HUES6 (cell line): Measurements from ENCODE around the gene PCDHGB5.
A peak's percentile ranks its signal among the peaks of the same experiment; 100 is the strongest.
"Not testable (repeated sequence)": the region's sequence is repeated elsewhere in the genome, so short reads cannot be mapped to it uniquely, and the experiment has no call there.

Source experiments
- H3K27ac ChIP-seq: 2 replicates; pipeline ENCODE4 v1.7.0; 2013; ENCODE audit warnings: low read depth, mild to moderate bottlenecking, low read length, inconsistent platforms
- H3K27me3 ChIP-seq: 2 replicates; pipeline ENCODE4 v1.6.1; 2013; ENCODE audit warnings: low read length; ENCODE audit not compliant: control insufficient read depth, insufficient read depth
- H3K36me3 ChIP-seq: 2 replicates; pipeline ENCODE4 v1.6.1; 2013; ENCODE audit warnings: low read length; ENCODE audit not compliant: control insufficient read depth, insufficient read depth
- H3K4me1 ChIP-seq: 2 replicates; pipeline ENCODE4 v1.6.1; 2013; ENCODE audit warnings: low read length; ENCODE audit not compliant: control insufficient read depth, insufficient read depth
- H3K4me3 ChIP-seq: 2 replicates; pipeline ENCODE4 v1.5.1; 2013; ENCODE audit warnings: low read depth, low read length
- H3K9ac ChIP-seq: one replicate; pipeline ENCODE4 v1.6.1; 2013; ENCODE audit warnings: mild to moderate bottlenecking, low read length
- H3K9me3 ChIP-seq: 2 replicates; pipeline ENCODE4 v1.6.1; 2013; ENCODE audit warnings: low read depth, low read length; ENCODE audit not compliant: control insufficient read depth, insufficient read depth

The PCDHGB5 gene

GRCh38 chr5:141415275-141415618, 17.5 kb downstream of the PCDHGB5 start:
- H3K9ac ChIP-seq, H3K4me3 ChIP-seq, H3K27ac ChIP-seq, H3K36me3 ChIP-seq, H3K4me1 ChIP-seq: not testable (repeated sequence)
- peaks cover 14% of the 10 kb centered on the region for H3K27me3 ChIP-seq
- peaks cover 36% of the 10 kb centered on the region for H3K9me3 ChIP-seq

GRCh38 chr5:141417494-141418172, 19.9 kb downstream of the PCDHGB5 start, which contains the start of gene PCDHGB7:
PCDHGB7 (plus strand) TSS chr5:141417677; CDS start chr5:141417860, 183 bp downstream.
- not testable (repeated sequence) for H3K36me3 ChIP-seq, H3K4me1 ChIP-seq, H3K27ac ChIP-seq
- H3K4me3 ChIP-seq = peak within 1 kb of the TSS; percentile 85
- H3K9ac ChIP-seq = peak within 1 kb of the TSS; percentile 59
- H3K27me3 ChIP-seq = peaks cover 22% of the 10 kb centered on the region
- H3K9me3 ChIP-seq = peaks cover 50% of the 10 kb centered on the region

GRCh38 chr5:141419074-141419880, 21.5 kb downstream of the PCDHGB5 start:
- Histone ChIP-seq H3K27me3 (peaks cover 22% of the 10 kb centered on the region), H3K9ac (no peak overlapping the region), H3K27ac (no peak overlapping the region), H3K4me1 (no peaks in the 10 kb centered on the region), H3K9me3 (peaks cover 51% of the 10 kb centered on the region), H3K4me3 (no peak overlapping the region), H3K36me3 (peaks cover 3% of the 10 kb centered on the region; the same call in 1 of the 2 replicates)

GRCh38 chr5:141420855-141421488, 23.2 kb downstream of the PCDHGB5 start, which contains the start of gene PCDHGA11:
PCDHGA11 (plus strand) TSS chr5:141421051; CDS start chr5:141421228, 177 bp downstream.
- Histone ChIP-seq H3K4me1 (no peaks in the 10 kb centered on the region), H3K4me3 (peak within 1 kb of the TSS; percentile 68), H3K27me3 (peaks cover 22% of the 10 kb centered on the region), H3K9me3 (peaks cover 52% of the 10 kb centered on the region), H3K9ac (peak within 1 kb of the TSS; percentile 47), H3K27ac (no peak within 1 kb of the TSS), H3K36me3 (peaks cover 3% of the 10 kb centered on the region; the same call in 1 of the 2 replicates)

GRCh38 chr5:141421489-141421855, 23.7 kb downstream of the PCDHGB5 start:
- Histone ChIP-seq H3K36me3 (peaks cover 3% of the 10 kb centered on the region; the same call in 1 of the 2 replicates), H3K9ac (no peak overlapping the region), H3K4me1 (no peaks in the 10 kb centered on the region)

GRCh38 chr5:141422742-141423291, 25.1 kb downstream of the PCDHGB5 start:
- no peak overlapping the region for H3K27ac ChIP-seq
- no peak overlapping the region for H3K4me3 ChIP-seq
- H3K9ac ChIP-seq = no peak overlapping the region
- peaks cover 22% of the 10 kb centered on the region for H3K27me3 ChIP-seq
- H3K36me3 ChIP-seq = peaks cover 7% of the 10 kb centered on the region
- H3K9me3 ChIP-seq = peaks cover 70% of the 10 kb centered on the region
- H3K4me1 ChIP-seq = no peaks in the 10 kb centered on the region

More at GRCh38 chr5:141421489-141421855, 23.7 kb downstream of the PCDHGB5 start:
- Histone ChIP-seq H3K27ac (no peak overlapping the region), H3K4me3 (peak overlapping the region; percentile 68), H3K9me3 (peaks cover 57% of the 10 kb centered on the region), H3K27me3 (peaks cover 22% of the 10 kb centered on the region)

GRCh38 chr5:141427783-141428426, 30.2 kb downstream of the PCDHGB5 start:
- H3K27ac ChIP-seq = no peak overlapping the region
- H3K9ac ChIP-seq = no peak overlapping the region
- H3K4me3 ChIP-seq = no peak overlapping the region
- peaks cover 66% of the 10 kb centered on the region for H3K9me3 ChIP-seq
- peaks cover 16% of the 10 kb centered on the region for H3K36me3 ChIP-seq
- no peaks in the 10 kb centered on the region for H3K4me1 ChIP-seq
- H3K27me3 ChIP-seq = no peaks in the 10 kb centered on the region

- Histone ChIP-seq H3K9me3 (peaks cover 66% of the 10 kb centered on the region), H3K27me3 (no peaks in the 10 kb centered on the region), H3K36me3 (peaks cover 16% of the 10 kb centered on the region), H3K4me1 (no peaks in the 10 kb centered on the region), H3K4me3 (no peak within 1 kb of the TSS), H3K9ac (no peak within 1 kb of the TSS), H3K27ac (no peak within 1 kb of the TSS)
Measured at GRCh38 chr5:141430332-141431113, 32.8 kb downstream of the PCDHGB5 start, which contains the start of gene PCDHGA12. PCDHGA12 (plus strand) TSS chr5:141430507; CDS start chr5:141430760, 253 bp downstream.

- H3K36me3 ChIP-seq = peaks cover 16% of the 10 kb centered on the region
- no peak overlapping the region for H3K9ac ChIP-seq
- H3K9me3 ChIP-seq = peaks cover 63% of the 10 kb centered on the region
- no peaks in the 10 kb centered on the region for H3K27me3 ChIP-seq
- H3K4me3 ChIP-seq = no peak overlapping the region
- no peaks in the 10 kb centered on the region for H3K4me1 ChIP-seq
- no peak overlapping the region for H3K27ac ChIP-seq
Measured at GRCh38 chr5:141431286-141431685, 33.5 kb downstream of the PCDHGB5 start.

- H3K27me3 ChIP-seq, H3K9ac ChIP-seq, H3K4me1 ChIP-seq, H3K4me3 ChIP-seq, H3K27ac ChIP-seq: not testable (repeated sequence)
- peaks cover 55% of the 10 kb centered on the region for H3K9me3 ChIP-seq
- H3K36me3 ChIP-seq = peaks cover 16% of the 10 kb centered on the region
Measured at GRCh38 chr5:141432308-141432707, 34.6 kb downstream of the PCDHGB5 start.
